Gastrocnemius medialis (tissue), 4 donors: ENCODE measurements around the gene LRFN2.

Source experiments
- CTCF ChIP-seq, 5 experiments: fragments of 450-650 bp in 3 of 5; fragments of 200-600 bp in 2 of 5; sonication (generic) in 2 of 5; IDR thresholded peaks in 4 of 5; conservative IDR thresholded peaks in 1 of 5; 1 replicate in 4 of 5; 2 replicates in 1 of 5; pipeline ENCODE4 v1.5.1; 2016 to 2019; ENCODE audit warnings: antibody characterized with exemption in 5 of 5, mild to moderate bottlenecking in 3 of 5, moderate library complexity in 3 of 5
- POLR2A ChIP-seq, 2 donors: fragments of 450-650 bp; IDR thresholded peaks; one replicate each; pipeline ENCODE4 v1.6.1; 2017; ENCODE audit warnings: antibody characterized with exemption in 2 of 2, mild to moderate bottlenecking in 2 of 2, moderate library complexity in 2 of 2

GRCh38 chr6:40389254-40389653 lies 197.9 kb downstream of the LRFN2 start:
- no peak for TF ChIP-seq CTCF (IDR thresholded peaks at IDR 0.05 in 4 of 5, conservative IDR thresholded peaks at IDR 0.05 in 1 of 5)
- TF ChIP-seq POLR2A (IDR thresholded peaks at IDR 0.05): no peak
